Adipocyte (in vitro differentiated cells): ENCODE results near the gene MPI.

Experiments used
- DNase-seq: peaks from one replicate; pipeline ENCODE4 v3.0.0-alpha.2; 2015; ENCODE audit warnings: low read depth
- H3K27me3 ChIP-seq: replicated peaks from 2 replicates; pipeline ENCODE4 v1.7.0; 2013; ENCODE audit warnings: mild to moderate bottlenecking, low read length, moderate library complexity; ENCODE audit not compliant: control insufficient read depth, insufficient read depth
- H3K36me3 ChIP-seq: 2 replicates; pipeline ENCODE4 v1.7.0; 2013; ENCODE audit warnings: low read length, mild to moderate bottlenecking, moderate library complexity; ENCODE audit not compliant: control insufficient read depth, insufficient read depth, severe bottlenecking
- H3K4me1 ChIP-seq: 2 replicates; pipeline ENCODE4 v1.7.0; 2013; ENCODE audit warnings: mild to moderate bottlenecking, low read length, moderate library complexity; ENCODE audit not compliant: control insufficient read depth, insufficient read depth
- H3K4me3 ChIP-seq: 2 replicates; pipeline ENCODE4 v1.7.0; 2013; ENCODE audit warnings: mild to moderate bottlenecking, low read length, moderate library complexity
- H3K9ac ChIP-seq: 2 replicates; pipeline ENCODE4 v1.7.0; 2013; ENCODE audit warnings: mild to moderate bottlenecking, low read length, moderate library complexity
- H3K9me3 ChIP-seq: 2 replicates; pipeline ENCODE4 v1.7.0; 2013; ENCODE audit warnings: mild to moderate bottlenecking, low read length, moderate library complexity; ENCODE audit not compliant: control insufficient read depth

The MPI gene

DNA sequence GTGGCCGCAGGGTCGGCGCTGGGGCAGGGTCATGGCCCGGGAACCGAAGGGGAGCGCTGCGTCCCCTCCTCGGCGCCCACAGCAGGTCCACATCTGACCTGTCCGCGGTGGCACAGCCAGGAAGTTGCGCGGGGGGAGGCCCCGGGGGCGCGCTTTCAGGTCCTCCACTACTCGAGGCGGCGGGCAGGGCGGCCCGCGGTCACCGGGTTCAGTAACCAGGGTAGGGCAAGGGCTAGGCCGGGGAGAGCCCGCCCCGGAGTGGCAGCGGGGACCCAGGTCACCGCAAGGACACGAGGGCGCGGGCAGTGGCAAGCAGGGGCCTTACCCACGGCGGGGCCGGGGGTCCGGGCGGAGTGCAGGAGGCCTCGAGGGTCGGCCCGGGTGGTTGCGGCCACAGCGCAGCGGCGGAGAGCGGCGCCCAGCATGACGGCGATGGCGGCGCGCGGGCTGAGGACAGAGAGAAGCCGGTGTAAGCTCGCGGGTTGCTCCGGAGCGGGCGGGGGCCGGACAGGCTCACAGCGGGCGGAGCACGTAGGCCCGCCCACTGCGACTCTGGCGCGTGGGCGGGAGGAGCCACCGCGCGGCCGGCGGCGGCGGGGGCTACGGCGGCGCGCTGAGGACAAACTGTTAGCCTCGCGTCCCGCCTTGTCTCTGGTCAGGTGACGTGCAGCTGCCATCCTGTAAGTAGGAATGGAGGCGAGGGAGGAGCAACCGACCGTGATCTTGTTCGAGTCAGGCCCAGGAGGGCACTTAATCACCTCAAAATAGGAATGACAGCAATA, 47.9 kb downstream of the MPI start, which contains the start of gene COX5A:
Gene COX5A, minus strand, starts transcription at position 484 of the 782 bp plus-strand sequence. Its CDS starts 59 bp downstream, at position 425.
- Histone ChIP-seq H3K4me3 (peak within 1 kb of the TSS; percentile 98), H3K27me3 (no peaks in the 10 kb centered on the region), H3K9ac (peak within 1 kb of the TSS; percentile 97), H3K4me1 (peaks cover 13% of the 10 kb centered on the region), H3K36me3 (peaks cover 4% of the 10 kb centered on the region), H3K9me3 (no peaks in the 10 kb centered on the region)
- peak; percentile 98 for DNase-seq

DNA sequence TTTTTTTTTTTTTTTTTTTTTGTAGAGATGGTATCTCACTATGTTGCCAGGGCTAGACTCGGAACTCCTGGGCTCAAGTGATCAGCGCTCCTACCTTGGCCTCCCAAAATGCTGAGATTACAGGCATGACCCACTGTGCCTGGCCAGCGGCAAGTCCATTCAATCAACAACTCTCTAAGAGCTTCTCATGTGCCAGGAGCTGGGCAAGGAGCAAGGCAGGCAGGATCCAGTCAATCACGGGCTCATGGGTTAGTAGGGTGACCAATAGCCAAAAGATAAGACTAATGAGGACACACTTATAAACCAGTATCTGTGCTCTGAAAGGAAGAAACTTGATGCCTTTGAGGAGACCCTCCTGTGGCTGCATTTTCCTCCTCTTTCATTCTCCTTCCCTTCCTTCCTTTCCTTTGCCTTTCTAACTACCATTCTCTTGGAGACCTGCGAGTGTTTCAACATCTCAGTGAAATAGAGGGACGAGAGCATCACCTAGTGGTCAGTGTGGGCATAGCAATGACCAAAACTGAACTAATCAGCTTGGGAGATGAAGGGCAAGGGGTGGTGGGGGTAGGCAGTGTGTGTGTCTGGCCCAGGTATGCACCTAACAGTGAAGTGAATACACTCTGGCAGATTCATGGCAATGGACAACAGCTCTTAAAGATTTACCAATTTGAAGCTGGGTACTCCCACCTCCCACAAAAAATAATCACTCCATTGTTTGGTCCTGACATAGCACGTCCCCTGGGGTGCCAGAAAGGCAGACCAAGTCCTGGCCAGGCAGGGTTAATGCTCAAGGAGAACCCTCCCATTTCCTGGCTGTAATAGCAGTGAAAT, 60.5 kb downstream of the MPI start:
- Histone ChIP-seq H3K4me1 (peaks cover 14% of the 10 kb centered on the region), H3K9me3 (no peaks in the 10 kb centered on the region), H3K36me3 (no peaks in the 10 kb centered on the region), H3K4me3 (no peak overlapping the region), H3K27me3 (no peaks in the 10 kb centered on the region), H3K9ac (no peak overlapping the region)
- peak; percentile 92 for DNase-seq

DNA sequence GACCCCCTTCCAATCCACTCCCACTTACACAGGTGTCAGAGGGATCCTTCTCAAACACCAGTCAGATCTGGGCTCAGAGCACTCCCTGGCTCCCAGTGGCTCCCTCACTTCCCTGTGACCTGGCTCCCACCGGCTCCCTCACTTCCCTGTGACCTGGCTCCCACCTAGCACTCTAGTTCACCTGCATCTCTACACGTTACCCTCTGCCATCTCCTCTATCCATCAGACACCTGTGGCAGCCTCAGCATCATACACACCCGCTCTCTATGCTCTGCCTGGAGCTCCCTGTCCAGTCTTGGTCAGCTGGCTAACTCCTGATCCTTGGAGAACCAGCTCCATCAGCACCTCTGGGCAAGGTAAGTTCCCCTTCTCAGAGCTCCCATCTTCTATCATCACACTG, 61.2 kb downstream of the MPI start:
- Histone ChIP-seq H3K27me3 (no peaks in the 10 kb centered on the region), H3K9me3 (no peaks in the 10 kb centered on the region), H3K9ac (no peak overlapping the region), H3K36me3 (no peaks in the 10 kb centered on the region), H3K4me3 (no peak overlapping the region), H3K4me1 (peaks cover 21% of the 10 kb centered on the region)
- no peak for DNase-seq
